ENCODE data around the gene TCF15.

The TCF15 gene, protein sequence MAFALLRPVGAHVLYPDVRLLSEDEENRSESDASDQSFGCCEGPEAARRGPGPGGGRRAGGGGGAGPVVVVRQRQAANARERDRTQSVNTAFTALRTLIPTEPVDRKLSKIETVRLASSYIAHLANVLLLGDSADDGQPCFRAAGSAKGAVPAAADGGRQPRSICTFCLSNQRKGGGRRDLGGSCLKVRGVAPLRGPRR

DNA sequence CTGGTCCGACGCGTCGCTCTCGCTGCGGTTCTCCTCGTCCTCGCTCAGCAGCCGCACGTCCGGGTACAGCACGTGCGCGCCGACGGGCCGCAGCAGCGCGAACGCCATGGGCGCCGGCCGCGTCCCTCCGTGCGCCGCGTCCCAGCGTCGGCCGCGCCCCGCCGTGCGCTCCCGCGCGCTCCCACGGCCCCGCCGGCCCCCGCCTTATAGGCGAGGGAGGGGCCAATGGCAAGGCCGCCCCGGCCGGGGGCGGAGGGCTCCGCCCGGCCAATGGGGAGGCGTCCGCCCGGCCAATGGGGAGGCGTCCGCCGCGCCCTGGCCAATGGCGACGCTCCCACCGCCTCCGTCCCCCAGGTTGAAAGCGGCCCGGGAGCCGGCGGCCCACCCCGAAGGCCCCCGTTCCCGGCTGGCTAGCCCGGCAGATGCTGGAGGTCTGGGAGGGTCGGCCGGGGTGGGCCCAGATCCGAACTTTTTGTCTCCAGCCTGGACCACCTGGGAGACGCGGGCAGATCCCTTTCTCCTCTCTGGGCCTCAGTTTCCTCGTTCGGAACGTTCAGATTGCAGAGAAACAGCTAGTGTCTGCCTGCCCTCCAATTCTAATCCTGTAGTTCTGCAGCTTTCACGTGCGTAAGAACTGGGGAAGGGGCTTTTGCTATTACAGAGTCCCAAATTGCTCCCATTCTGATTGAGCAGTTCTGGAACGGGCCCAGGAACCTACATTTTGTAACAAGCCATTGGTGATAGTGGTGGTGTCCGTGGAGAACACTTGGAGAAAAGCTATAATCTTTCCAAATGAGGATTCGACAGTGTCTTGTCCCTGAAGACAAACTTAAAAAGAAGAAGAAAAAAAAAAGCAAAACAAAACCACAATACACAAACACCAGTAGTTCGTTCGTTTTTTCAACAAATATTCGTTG, at the start of gene TCF15:
Gene TCF15 (minus strand): TSS at position 180 of the 917 bp plus-strand sequence. CDS start 72 bp downstream, at position 108.
- Histone ChIP-seq H3K36me3 (ENCODE audit: control insufficient read depth, insufficient read depth, low read length) (no peaks in the 10 kb centered on the region), H3K27me3 (replicated peaks; ENCODE audit: control insufficient read depth, insufficient read depth, low read length) (peaks cover 1% of the 10 kb centered on the region; the same call in 1 of the 2 replicates), H3K4me3 (replicated peaks; ENCODE audit: low read depth, low read length) (no peak within 1 kb of the TSS)
- peak; percentile 79 for DNase-seq (ENCODE audit: extremely low read depth, insufficient read length)
- TF ChIP-seq, protein P1, sequence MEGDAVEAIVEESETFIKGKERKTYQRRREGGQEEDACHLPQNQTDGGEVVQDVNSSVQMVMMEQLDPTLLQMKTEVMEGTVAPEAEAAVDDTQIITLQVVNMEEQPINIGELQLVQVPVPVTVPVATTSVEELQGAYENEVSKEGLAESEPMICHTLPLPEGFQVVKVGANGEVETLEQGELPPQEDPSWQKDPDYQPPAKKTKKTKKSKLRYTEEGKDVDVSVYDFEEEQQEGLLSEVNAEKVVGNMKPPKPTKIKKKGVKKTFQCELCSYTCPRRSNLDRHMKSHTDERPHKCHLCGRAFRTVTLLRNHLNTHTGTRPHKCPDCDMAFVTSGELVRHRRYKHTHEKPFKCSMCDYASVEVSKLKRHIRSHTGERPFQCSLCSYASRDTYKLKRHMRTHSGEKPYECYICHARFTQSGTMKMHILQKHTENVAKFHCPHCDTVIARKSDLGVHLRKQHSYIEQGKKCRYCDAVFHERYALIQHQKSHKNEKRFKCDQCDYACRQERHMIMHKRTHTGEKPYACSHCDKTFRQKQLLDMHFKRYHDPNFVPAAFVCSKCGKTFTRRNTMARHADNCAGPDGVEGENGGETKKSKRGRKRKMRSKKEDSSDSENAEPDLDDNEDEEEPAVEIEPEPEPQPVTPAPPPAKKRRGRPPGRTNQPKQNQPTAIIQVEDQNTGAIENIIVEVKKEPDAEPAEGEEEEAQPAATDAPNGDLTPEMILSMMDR (IDR thresholded peaks at IDR 0.05; ENCODE audit: insufficient read depth, low read length, poor library complexity, severe bottlenecking) = no peak

DNA sequence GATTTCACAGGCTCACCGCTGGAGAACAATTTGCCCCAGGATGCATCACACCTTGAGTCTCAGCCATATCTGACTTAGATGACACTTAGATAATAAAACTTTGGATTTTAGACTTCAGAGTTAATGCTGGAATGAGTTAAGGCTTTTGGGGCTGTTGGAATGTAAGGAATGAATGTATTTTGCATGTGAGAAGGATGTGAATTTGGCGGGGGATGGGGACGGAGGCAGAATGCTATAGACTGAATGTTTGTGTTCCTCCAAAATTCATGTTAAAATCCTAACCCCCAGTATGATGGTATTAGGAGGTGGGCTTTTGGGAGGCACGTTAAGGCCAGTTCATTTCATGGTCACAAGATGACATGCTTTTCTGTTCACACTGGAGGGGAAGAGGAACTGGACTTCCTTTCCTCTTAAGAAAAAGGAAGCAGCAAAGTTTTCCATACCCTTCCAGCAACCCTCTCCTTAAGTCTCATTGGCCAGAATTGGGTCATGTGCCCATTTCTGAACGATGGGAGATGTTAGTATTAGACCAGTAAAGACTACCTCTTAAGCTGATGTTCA, 48.7 kb upstream of the TCF15 start:
- Histone ChIP-seq H3K4me3 (replicated peaks; ENCODE audit: low read depth, low read length) (no peak overlapping the region), H3K36me3 (ENCODE audit: control insufficient read depth, insufficient read depth, low read length) (no peaks in the 10 kb centered on the region), H3K27me3 (replicated peaks; ENCODE audit: control insufficient read depth, insufficient read depth, low read length) (no peaks in the 10 kb centered on the region; the same call in 1 of the 2 replicates)
- DNase-seq (ENCODE audit: extremely low read depth, insufficient read length) = no peak
- TF ChIP-seq, protein P1 (IDR thresholded peaks at IDR 0.05; ENCODE audit: insufficient read depth, low read length, poor library complexity, severe bottlenecking) = no peak

DNA sequence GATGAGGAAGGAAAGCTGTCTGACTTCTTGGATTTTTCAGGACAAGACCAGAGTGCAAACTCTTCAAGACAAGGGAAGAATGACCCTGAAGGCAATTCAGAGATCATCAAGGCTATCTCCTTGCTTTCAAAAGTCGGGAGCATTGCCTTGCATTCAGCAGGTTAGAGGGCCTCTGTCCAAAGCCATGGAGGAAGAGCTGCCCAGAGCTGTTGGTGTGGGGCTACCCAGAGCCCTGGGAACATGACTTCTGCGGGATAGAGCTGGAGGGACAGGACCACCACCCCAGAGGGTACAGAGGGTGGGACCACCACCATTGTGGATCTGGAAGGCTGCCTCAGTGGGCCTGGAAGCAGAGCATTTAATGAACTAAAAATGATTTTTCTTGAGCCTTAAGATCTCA, 48.1 kb upstream of the TCF15 start:
- Histone ChIP-seq H3K36me3 (ENCODE audit: control insufficient read depth, insufficient read depth, low read length) (no peaks in the 10 kb centered on the region), H3K27me3 (replicated peaks; ENCODE audit: control insufficient read depth, insufficient read depth, low read length) (no peaks in the 10 kb centered on the region; the same call in 1 of the 2 replicates), H3K4me3 (replicated peaks; ENCODE audit: low read depth, low read length) (no peak overlapping the region)
- TF ChIP-seq, protein P1 (IDR thresholded peaks at IDR 0.05; ENCODE audit: insufficient read depth, low read length, poor library complexity, severe bottlenecking) = no peak
- no peak for DNase-seq (ENCODE audit: extremely low read depth, insufficient read length)

DNA sequence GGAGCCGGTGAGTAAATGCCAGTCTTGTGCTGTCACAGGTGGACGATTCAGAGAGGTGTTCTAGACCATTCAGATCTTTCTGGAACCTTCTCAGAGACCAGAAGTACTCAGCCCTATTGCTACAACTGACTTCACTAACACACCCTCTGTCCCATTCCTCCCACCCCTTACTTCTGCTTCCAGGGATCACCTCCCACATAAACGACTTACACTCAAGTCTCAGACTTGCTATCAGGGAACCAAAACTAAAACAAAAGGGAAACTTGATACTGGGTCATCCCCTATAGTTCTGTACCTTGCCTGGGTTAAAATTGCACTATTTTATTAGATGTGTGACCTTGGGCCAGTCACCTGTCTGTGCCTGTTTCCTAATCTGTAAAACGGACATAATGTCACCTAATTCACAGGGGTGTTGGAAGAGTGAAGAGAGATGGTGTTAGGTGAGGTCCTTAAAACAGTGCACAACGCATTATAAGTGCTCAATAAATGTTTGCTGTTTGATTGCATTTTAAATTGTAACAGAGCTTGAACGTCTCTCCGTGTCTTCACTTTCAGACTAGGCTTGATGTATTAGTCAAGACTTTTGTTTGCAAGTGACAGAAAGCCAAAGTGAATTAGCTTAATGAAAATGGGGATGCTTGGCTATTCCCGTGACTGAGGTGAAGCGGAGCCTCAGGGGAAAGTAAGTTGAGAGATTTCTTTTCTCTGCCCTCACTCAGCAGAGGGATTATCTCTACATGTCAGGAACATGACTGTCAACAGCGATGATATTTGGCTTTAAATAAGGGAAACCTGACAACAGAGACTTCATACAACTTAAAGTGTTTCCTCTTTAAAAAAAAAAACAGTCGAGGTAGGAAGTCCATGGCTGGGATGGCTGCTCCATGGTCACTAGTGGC, 45.9 kb upstream of the TCF15 start:
- Histone ChIP-seq H3K27me3 (replicated peaks; ENCODE audit: control insufficient read depth, insufficient read depth, low read length) (no peaks in the 10 kb centered on the region; the same call in 1 of the 2 replicates), H3K36me3 (ENCODE audit: control insufficient read depth, insufficient read depth, low read length) (no peaks in the 10 kb centered on the region), H3K4me3 (replicated peaks; ENCODE audit: low read depth, low read length) (no peak overlapping the region)
- TF ChIP-seq, protein P1 (IDR thresholded peaks at IDR 0.05; ENCODE audit: insufficient read depth, low read length, poor library complexity, severe bottlenecking) = no peak
- no peak for DNase-seq (ENCODE audit: extremely low read depth, insufficient read length)

DNA sequence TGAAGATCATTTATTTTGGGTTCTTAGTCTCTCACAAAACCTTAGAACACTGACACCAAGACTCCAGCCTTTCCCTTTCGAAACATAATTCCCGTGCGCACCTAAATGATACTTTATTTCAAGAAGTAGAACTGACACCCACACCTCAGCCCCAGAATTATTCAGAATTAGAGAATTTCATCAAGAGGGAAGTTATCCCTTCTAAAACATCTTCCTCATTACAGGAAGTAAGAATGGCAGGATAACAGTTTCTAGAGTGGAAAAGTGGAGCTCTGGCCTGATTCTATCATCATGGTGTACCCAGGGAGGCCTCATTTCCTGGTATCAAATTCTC, 44.3 kb upstream of the TCF15 start:
- DNase-seq (ENCODE audit: extremely low read depth, insufficient read length) = no peak
- no peak overlapping the region for H3K4me3 ChIP-seq (replicated peaks; ENCODE audit: low read depth, low read length)
- H3K27me3 ChIP-seq (replicated peaks; ENCODE audit: control insufficient read depth, insufficient read depth, low read length) = no peaks in the 10 kb centered on the region; the same call in 1 of the 2 replicates
- TF ChIP-seq, protein P1 (IDR thresholded peaks at IDR 0.05; ENCODE audit: insufficient read depth, low read length, poor library complexity, severe bottlenecking) = no peak
- no peaks in the 10 kb centered on the region; the same call in 1 of the 2 replicates for H3K36me3 ChIP-seq (ENCODE audit: control insufficient read depth, insufficient read depth, low read length)

All from GM06990 (cell line).